ENCODE data around the gene LDLRAD4.

LDLRAD4 gene

GRCh38 chr18:13625843-13626543 is 407.4 kb downstream of the LDLRAD4 start:
- no peak for DNase-seq

GRCh38 chr18:13626544-13626908 is 408.0 kb downstream of the LDLRAD4 start:
- DNase-seq, result no peak

- DNase-seq, result no peak
Observed at GRCh38 chr18:13627639-13628038, 409.1 kb downstream of the LDLRAD4 start.

GRCh38 chr18:13628211-13628610 is 409.7 kb downstream of the LDLRAD4 start:
- no peak for DNase-seq

GRCh38 chr18:13629841-13630715 is 411.5 kb downstream of the LDLRAD4 start:
- DNase-seq, result peak; percentile 16

GRCh38 chr18:13630716-13631268 is 412.2 kb downstream of the LDLRAD4 start:
- no peak for DNase-seq

- DNase-seq, result no peak
Observed at GRCh38 chr18:13633700-13634099, 415.1 kb downstream of the LDLRAD4 start.

- no peak for DNase-seq
Observed at GRCh38 chr18:13635046-13635445, 416.5 kb downstream of the LDLRAD4 start.

- DNase-seq, result no peak
Observed at GRCh38 chr18:13638719-13639595, 420.4 kb downstream of the LDLRAD4 start.

- no peak for DNase-seq
Observed at GRCh38 chr18:13640266-13640860, 421.8 kb downstream of the LDLRAD4 start.

GRCh38 chr18:13641551-13642439 is 423.2 kb downstream of the LDLRAD4 start:
- no peak for DNase-seq

GRCh38 chr18:13642440-13642827 is 423.9 kb downstream of the LDLRAD4 start:
- no peak for DNase-seq

GRCh38 chr18:13643261-13643751 is 424.7 kb downstream of the LDLRAD4 start:
- DNase-seq, result no peak

GRCh38 chr18:13645093-13645492 is 426.5 kb downstream of the LDLRAD4 start:
- no peak for DNase-seq

- no peak for DNase-seq
Observed at GRCh38 chr18:13646633-13647032, 428.1 kb downstream of the LDLRAD4 start.

- no peak for DNase-seq
Observed at GRCh38 chr18:13647761-13648160, 429.2 kb downstream of the LDLRAD4 start.

- DNase-seq, result no peak
Observed at GRCh38 chr18:13649397-13650390, 431.1 kb downstream of the LDLRAD4 start.

- DNase-seq, result no peak
Observed at GRCh38 chr18:13653746-13654433, 435.3 kb downstream of the LDLRAD4 start.

GRCh38 chr18:13657974-13658373 is 439.4 kb downstream of the LDLRAD4 start:
- DNase-seq, result no peak
